Smooth muscle cell of the pulmonary artery (primary cell): ENCODE results near the gene GDPGP1. TPM values are rescaled to one million over a fixed set of nuclear protein-coding genes. Genes with fewer than 3 reads are reported as not detected.

Experiments used
- total RNA-seq: library from RNA; depleted of rRNA; stranded (reverse); fragments of >200 nt; gene quantifications from 2 replicates; pipeline ENCODE4 v1.2.3, GENCODE V29; 2014

Gene GDPGP1
- 6.3 and 10.8 TPM in 2 replicates for total RNA-seq

DNA sequence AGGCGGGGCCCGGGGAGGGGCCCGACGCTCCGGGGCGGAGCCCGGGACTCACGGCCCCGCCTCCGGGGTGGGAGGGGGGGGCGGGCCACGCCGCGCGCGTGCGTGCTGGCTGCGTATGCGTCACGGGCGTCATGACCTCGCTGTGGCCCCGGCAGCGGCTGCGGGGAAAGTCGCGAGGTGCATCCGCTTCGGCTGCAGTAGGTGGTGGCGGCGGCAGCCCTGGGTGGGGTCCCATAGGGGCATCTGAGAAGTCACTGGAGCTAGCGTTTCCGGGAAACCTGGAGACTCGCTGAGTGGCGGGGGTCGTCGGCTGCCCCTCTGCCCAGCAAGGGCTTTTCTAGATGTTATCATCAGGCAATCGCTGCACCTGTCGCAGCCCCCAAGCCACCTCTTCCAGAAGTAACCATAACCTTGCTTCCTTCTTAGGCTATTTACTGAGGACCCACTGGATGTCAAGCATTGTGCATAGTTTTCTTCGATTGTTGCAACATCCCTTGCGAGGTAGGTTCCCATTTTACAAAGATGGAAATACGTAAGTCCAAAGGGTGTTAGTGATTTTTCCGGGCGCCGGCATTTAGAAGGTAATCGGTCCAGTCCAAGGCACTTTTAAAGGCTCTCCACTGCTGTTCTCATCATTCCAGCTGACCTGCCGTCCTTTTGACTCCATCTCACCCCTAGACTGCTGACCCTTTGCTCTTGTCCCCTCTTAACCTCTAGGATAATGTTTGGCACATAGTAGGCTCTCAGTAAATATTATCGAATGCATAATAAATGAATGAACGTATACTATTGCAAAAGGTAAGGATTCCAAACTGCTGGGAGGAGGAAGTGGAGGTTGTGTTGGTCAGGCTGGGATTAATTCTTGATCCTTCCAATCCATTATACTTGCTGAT, at the start of gene GDPGP1:
Gene GDPGP1 (plus strand): TSS at position 114 of the 893 bp plus-strand sequence. CDS start 6,700 bp downstream, outside the sequence.

DNA sequence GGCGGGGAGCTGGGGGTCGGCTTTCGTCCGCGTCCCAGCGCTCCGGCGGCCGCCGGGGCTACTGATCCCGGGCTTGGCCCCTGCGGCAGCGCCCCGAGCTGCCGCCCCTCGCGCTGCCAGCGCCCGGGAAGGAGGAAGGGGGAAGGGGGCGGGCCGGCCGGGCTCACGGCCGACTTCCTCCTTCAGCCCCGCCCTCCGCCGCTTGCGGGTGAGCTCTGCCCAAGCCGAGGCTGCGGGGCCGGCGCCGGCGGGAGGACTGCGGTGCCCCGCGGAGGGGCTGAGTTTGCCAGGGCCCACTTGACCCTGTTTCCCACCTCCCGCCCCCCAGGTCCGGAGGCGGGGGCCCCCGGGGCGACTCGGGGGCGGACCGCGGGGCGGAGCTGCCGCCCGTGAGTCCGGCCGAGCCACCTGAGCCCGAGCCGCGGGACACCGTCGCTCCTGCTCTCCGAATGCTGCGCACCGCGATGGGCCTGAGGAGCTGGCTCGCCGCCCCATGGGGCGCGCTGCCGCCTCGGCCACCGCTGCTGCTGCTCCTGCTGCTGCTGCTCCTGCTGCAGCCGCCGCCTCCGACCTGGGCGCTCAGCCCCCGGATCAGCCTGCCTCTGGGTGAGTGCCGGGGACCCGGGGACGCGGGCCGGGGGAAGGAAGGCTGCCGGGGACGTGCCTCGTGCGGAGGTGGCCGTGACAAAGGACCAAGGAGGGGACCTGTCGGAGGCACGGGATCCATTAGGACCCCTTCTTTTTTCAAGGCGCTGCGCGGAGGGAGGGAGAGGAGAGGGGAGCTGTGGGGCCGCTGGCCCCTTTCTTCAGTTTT, 32.7 kb upstream of the GDPGP1 start, which contains the start of gene SEMA4B:
Gene SEMA4B (plus strand): TSS at position 201 of the 814 bp plus-strand sequence. CDS start 249 bp downstream, at position 450.

GRCh38 chr15:90233387-90234095, 468 bp upstream of the GDPGP1 start, which contains the start of gene CIB1:
Gene CIB1 (minus strand): TSS chr15:90233941. CDS start chr15:90233885, 56 bp downstream.

DNA sequence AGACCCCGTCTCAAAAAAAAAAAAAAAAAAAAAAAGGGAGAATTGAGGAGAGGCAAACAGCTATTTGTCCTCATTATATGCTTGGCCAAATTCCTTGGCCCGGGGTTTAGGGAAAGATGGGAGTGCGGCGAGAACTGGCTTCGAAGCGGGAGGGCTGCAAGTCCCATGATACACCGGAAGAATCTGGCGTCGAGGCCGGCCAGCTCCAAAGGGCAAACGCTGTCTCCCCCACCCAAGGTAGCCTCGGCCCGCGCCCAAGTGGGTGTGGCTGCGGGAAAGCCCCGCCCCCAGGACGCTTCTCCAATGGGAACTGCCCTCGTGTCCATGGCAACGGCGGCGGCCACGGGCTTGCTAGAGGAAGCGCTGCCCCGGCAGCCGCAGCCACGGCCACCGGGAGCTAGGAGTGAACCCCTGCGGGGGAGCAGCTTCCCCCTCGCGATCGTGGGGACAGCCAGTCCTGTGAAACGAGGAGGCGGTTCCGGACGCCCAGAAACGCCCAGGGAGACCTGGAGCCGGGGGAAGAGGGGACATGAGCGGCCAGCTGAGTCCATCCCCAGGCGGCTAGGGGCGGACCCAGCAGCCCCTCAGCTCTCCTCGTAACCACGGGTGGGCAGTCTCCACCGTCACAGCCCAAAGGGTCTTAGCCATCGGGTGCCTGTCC, 15.3 kb downstream of the GDPGP1 start, which contains the start of gene TTLL13:
Gene TTLL13 (plus strand): TSS at position 354 of the 661 bp plus-strand sequence. CDS start 1,075 bp downstream, outside the sequence.

GRCh38 chr15:90265271-90266060, 31.5 kb downstream of the GDPGP1 start, which contains the start of gene NGRN:
Gene NGRN (plus strand): TSS chr15:90265672. CDS start chr15:90265713, 41 bp downstream.

Other genes starting within 250 kb of the GDPGP1 start
- gene ZNF710, start 232.9 kb upstream of the GDPGP1 start, total RNA-seq, result 8.5 and 10.3 TPM in 2 replicates
- gene IDH2, start 131.7 kb upstream of the GDPGP1 start, total RNA-seq, result 61.6 and 81.6 TPM in 2 replicates
- gene SEMA4B, start 32.9 kb upstream of the GDPGP1 start, total RNA-seq, result 55.2 and 58.7 TPM in 2 replicates
- gene CIB1, start 268 bp upstream of the GDPGP1 start, total RNA-seq, result 30.1 and 40.8 TPM in 2 replicates
- gene TTLL13, start 15.3 kb downstream of the GDPGP1 start, total RNA-seq, result 0.07 TPM in 1 of 2 replicates, not detected in the other
- 89.4 and 97.8 TPM in 2 replicates for gene NGRN, start 31.5 kb downstream of the GDPGP1 start, total RNA-seq
- 2.5 and 2.8 TPM in 2 replicates for gene ZNF774, start 118.1 kb downstream of the GDPGP1 start, total RNA-seq
- 271 and 280 TPM in 2 replicates for gene IQGAP1, start 154.0 kb downstream of the GDPGP1 start, total RNA-seq